Left lobe of liver (tissue), 2 donors: ENCODE measurements around the gene NECAB3. TPM values are rescaled to one million over a fixed set of nuclear protein-coding genes. Genes with fewer than 3 reads are reported as not detected.
"Not testable (repeated sequence)": the region's sequence is repeated elsewhere in the genome, so short reads cannot be mapped to it uniquely, and the experiment has no call there.

Experiments
- ATAC-seq: fragments of 200-7000 bp; cut with Tn5 transposase; one replicate; pipeline ENCODE4 v1.9.1; 2020; ENCODE audit warnings: mild to moderate bottlenecking, moderate library complexity
- DNase-seq: peaks from one replicate; pipeline ENCODE4 v3.0.0-alpha.2; 2020; ENCODE audit warnings: low spot score
- total RNA-seq: library from RNA; stranded (reverse); gene quantifications from one replicate; pipeline ENCODE4 v1.2.1, GENCODE V29; 2021
- donor health status: DM: no; HTN: no; CAD: no; lungs with moderate emphysema.
- donor health status: DM: no; HTN: yes; CAD: no.

NECAB3 gene
- total RNA-seq, 1 donor from 2014 or later: 19.9 TPM

DNA sequence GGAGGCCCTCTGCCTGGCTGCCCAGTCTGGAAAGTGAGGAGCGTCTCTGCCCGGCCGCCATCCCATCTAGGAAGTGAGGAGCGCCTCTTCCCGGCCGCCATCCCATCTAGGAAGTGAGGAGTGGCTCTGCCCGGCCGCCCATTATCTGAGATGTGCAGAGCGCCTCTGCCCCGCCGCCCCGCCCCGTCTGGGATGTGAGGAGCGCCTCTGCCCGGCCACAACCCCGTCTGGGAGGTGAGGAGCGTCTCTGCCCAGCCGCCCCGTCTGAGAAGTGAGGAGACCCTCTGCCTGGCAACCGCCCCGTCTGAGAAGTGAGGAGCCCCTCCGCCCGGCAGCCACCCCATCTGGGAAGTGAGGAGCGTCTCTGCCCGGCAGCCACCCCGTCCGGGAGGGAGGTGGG lies 24.7 kb upstream of the NECAB3 start:
- not testable (repeated sequence) for ATAC-seq, DNase-seq

DNA sequence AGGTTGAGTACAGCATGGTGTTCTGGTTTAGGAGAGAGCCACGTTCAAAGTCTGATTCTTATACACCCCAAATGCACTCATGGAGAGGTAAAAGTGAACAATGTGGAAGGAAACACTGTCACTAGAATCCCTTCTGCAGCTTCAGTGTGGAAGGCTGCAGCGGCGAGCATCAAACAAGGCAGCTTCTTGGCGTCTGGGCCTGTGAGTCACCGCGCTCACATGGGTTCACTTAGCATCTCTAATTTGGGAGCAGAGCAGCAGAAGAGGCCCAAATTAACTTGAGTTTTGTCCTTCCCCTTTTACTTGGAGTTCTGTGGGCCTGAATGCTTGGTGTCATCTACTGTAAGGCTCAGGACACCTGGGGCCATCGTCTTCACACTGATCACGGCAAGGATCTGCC lies 22.9 kb upstream of the NECAB3 start:
- ATAC-seq (no peak), DNase-seq (no peak)

DNA sequence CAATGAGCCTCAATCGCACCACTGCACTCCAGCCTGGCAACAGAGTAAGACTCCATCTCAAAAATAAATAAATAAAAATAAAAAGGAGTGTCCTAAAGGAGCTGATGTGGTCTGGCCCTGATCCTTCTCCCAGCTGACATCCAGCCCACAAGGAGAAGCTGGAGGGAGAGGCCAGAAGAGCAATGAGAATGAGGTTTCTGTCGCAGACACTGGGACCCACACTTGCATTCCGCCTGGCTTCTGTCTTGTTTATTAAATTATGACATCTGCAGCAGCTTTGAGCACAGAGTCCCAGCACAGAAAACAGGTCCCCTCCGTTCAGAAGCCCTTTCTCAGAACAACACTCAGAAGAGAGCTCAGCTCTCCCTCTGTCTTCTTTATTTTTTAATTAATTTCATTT lies 22.2 kb upstream of the NECAB3 start:
- ATAC-seq (no peak), DNase-seq (no peak)

DNA sequence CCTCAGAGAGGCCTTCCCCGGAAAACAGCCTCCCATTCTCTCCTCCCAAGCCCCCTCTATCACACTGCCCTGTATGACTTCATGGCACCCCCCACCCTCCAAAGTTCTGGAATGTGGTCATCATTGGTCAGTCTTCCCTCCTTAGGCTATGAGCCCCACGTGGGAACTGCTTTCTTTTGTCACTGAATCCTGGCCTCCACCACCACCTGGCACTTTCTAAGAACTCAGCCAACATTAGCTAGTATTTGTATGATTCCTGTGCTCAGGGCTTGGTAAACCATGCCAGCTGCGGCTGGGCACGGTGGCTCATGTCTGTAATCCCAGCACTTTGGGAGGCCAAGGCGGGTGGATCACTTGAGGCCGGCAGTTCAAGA lies 20.4 kb upstream of the NECAB3 start:
- no peak for ATAC-seq

DNA sequence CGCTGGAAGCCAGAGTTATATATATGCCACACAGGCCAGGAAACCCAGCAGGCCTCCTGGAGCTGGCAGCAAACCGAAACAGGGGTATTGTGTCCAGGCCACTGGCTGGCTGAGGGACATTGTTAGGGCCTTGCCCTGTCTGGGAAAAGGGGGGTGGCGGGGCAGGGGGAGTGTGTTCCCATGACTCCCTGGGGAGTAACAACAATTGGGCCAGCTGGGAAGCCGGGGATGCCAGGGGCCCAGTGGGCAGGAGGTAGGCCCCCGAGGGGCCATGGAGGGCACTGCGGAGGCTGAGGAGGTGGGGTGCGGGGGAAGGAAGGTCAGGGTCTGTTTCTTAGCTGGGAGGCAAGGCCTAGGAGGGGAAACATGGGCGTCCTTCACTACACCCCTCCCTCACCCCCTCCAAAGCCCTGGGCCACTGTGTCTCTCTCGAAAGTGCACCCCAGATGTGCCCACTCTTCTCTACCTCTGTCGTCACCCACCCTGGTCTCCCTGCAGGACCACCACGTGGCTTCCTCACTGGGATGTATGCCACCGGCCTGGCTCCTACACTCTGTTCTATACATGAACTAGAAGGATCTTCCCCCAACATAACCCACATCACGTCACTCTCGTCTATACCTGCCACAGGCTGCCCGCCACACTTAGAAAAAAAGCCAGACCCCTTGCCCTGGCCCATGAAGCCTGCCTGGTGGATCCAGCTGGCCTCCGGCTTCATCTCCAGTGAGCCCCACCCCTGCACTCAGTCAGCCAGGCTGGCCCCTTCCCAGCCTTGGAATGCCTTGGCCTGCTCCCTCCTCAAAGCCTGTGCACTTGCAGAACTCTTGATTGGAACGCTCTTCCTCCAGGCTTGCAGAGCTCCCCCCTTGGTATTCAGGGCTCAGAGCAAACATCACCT lies 19.8 kb upstream of the NECAB3 start:
- DNase-seq (no peak), ATAC-seq (no peak)

More for the DNA sequence above, 20.4 kb upstream of the NECAB3 start:
- DNase-seq: no peak

DNA sequence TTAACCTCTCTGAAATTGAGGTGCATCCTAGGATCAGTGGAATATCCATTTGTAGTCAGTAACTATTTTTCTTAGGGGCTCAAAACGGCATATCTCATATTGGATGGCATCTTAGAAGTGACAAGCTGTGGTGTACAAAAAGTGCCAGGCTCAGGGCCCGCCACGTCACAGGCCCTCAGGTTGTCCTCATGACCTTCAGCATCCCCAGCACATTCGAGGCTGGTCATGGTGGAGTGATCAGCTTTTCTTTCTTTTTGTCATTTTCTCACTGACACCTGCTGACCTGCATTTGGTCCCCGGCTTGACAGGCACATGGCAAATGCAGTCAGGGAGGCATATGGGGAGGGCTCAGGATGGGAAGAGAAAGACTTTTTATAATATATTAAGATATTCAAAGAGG lies 19.1 kb upstream of the NECAB3 start:
- ATAC-seq (no peak), DNase-seq (no peak)

DNA sequence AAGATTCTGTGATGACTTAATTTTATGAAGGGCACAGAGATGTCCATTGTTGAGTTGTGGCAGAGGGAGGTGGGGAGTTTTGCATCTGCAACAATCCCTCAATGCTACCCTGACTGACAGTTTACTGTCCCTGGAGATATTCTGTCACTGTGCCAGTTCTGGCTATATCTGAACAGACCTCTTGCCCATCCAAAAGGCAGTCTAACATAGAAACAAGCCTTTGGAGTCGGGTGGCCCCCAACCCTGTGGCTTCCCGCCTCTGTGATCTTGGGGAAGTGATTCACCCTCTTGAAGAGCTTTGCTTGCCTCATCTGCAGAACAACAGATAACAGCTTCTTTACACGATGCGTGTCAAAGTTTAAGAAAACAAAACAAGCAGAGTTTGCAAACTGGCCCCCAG lies 15.7 kb upstream of the NECAB3 start:
- ATAC-seq: no peak
- DNase-seq: no peak

DNA sequence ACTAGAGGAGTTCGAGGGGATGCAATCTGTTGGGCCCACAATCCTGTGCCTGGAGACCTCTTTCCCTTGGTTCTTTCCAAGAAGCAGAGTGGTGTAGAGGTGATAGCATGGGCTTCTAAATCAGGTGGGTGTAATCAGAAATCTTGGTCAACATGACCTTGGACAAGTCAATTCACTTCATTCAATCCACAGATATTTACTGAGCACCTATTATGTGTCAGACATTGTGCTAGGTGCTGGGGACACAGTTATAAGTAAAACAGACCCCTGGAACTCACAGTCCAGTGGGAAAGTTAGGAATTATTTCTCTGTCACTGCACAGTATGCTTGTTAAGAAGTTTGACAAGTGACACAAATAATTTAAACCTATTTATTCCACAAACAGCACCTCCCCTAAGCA lies 15.3 kb upstream of the NECAB3 start:
- ATAC-seq (no peak), DNase-seq (no peak)

DNA sequence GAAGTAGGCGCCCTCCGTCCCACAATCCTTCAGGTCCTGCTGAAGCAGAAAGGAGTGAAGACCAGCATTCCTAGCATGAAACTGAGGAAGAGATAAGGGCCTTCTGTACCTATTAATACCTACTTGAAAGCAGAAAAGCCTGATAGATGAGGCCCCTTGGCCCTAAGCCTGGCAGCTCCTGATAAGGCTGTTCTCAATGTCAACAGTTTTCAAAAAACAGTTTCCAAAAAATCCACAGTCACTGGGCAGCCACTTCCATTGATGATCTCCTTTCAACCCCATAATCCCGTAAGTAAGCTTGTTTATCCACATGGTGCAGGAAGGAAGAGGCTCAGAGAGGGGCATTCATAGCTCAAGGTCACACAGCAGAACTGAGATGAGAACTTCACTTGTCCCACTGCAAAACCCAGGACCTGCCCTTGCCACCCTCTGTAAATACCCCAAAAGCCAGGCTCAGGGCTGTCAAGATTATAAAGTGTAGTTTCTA lies 14.8 kb upstream of the NECAB3 start:
- no peak for ATAC-seq
- DNase-seq: no peak

DNA sequence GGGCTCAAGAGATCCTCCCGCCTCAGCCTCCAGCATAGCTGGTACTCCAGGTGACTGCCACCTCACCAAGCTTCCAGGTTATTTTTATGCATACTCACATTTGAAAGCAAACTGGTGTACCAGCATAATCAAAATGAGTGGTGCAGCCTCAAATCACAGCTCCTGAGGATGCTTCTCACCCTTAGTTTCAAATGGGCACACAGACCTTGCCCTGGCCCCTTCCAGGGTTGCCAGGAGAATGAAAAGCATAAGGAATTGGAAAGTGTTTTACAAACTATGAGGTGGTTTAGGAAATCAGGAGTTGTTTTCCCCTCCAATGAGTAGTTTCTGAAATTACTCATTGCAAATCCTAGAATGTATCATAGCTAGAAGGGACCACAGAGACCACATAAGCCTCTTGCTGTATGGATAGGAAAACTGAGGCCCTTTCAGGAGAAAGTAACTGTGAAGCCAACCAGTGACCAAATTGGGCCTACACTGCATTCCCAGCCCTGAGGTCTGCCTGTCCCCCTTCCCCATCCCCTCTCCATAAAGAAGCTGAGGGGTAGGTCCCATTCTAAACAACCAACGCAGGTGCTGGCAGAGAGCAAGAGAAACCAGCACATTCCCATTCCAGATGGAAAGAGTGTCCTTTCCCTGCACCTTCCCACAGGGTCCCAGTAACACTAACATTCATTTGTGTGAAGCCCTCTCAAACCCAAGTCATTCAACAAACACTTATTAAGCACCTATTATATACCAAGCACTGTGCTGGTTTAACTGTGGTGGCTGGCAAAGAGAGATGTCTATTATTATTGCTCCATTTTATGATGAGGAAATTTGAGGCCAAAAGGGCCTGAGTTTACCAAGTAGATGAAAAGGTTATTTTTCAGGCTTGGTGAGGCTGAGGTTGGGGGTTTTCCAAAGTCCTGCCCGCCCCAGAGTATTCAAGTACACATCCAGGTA lies 14.0 kb upstream of the NECAB3 start:
- ATAC-seq: no peak

DNA sequence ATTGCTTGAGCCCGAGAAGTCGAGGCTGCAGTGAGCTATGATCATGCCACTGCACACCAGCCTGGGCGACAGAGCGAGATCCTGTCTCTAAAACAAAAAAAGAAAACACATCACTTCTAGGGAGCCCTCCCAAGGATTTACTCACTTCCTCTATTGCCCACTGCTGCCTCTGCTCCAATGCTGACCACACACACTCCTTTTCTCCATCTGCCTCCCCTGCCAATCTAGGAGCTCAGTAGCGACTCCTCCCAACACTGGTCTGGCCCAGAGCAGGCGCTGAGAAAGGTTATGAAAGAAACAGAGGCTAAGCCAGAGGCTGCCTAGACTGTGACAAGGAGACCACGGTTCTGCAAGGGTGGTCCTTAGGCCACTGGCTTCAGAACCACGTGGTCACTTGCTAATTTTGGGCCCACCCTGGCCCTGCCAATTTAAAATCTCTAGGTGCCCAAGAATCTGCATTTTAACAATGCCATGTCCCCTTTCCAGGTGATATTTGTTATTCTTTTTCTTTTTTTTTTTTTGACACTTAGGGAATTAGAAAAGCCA lies 13.2 kb upstream of the NECAB3 start:
- no peak for ATAC-seq
- DNase-seq: no peak

More for the DNA sequence above, 14.0 kb upstream of the NECAB3 start:
- no peak for DNase-seq

DNA sequence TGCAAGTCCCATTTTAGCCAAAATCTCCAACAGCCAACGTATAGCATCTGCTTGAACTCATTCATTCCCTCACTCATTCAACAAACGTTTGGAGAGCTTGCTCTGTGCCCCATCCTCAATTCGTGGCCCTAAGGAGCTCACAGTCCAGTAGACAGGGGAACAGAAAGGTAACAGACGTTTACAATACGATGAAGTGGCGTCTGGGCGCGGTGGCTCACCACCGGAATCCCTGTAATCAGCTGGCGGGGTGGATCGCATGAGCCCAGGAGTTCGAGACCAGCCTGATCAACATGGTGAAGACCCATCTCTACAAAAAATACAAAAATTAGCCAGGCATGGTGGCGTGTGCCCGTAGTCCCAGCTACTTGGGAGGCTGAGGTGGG lies 12.7 kb upstream of the NECAB3 start:
- ATAC-seq (no peak), DNase-seq (no peak)

DNA sequence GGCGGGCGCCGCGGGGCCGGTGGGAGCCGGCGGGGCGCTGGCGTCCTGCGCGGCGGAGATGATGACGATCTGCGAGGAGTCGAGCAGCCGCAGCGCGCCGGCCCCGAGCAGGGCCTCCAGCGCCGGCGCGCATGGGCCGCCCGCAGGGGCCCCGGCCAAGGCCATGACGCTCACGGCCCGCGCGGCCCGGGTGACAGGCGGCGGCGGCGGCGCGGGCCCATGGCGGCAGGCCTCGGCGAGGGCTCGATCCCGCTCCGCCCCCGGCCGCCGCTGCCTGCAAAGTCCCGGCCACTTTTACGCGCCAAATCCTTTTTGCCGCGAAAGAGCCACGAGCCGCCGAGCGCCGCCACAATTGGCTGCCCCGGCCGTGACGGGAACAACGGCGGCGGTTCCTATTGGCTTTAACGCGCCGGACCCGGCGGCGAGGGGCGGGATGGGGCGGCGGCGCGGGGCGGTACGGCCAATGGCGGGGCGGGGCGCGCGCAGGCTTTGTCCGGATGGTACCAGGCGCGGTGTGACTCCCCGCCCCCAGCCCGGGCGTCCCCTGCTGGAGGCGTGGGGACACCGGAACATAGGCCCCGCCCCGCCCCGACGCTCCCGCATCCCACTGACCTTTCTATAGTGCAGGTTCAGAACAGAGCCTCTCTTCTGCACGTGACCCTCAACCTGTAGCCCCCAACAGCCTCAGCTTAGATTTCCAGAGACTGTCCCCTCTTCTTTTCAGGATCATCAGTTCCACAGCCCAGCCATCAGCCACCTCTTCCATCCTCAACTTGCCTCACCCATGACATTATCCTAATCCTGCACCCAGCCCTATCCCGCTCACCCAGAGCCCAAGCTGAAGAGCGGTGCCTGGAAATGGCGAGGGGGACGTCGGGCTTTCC lies 12.1 kb upstream of the NECAB3 start, which contains the start of gene E2F1:
TSS of gene E2F1 (minus strand) at position 286 of the 884 bp plus-strand sequence. CDS start at position 165, 121 bp downstream.
- ATAC-seq: peak; percentile 99
- peak; percentile 96 for DNase-seq

DNA sequence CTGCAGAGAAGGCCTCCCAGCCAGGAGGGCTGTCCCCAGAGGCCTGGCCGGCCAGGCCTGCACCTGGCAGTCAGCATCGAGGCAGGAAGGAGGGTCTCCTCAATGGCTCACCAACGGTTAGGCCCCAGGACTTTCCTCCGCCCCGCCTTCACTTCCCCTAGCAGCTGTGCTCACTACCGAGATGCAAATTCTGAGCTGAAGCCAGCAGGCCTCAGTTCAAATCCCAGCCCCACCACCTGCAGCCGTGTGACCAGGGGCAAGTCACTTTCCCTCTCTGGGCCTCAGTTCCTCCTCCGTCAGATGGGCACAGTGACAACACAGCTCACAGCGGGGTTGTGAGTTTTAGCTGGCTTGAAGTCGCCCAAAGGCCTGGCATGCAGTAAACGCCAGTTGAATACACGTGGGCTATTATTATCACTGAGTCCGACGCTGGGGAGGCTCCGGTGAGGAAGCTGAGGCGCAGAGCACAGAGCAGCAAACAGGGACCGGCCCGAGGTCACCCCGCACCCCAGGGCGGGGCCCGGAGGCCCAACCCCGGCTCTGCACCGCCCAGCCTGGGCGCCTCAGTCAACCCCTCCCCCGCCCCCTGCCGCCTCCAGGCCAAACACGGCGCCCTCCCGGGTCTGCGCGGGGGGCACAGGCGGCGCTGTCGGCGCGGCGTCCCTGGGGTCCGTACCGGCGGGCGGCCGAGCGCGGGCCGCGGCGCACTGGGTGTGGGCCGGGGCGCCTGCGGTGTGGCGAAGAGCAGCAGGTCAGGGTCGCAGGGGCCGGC lies 11.3 kb upstream of the NECAB3 start:
- ATAC-seq (no peak), DNase-seq (no peak)

DNA sequence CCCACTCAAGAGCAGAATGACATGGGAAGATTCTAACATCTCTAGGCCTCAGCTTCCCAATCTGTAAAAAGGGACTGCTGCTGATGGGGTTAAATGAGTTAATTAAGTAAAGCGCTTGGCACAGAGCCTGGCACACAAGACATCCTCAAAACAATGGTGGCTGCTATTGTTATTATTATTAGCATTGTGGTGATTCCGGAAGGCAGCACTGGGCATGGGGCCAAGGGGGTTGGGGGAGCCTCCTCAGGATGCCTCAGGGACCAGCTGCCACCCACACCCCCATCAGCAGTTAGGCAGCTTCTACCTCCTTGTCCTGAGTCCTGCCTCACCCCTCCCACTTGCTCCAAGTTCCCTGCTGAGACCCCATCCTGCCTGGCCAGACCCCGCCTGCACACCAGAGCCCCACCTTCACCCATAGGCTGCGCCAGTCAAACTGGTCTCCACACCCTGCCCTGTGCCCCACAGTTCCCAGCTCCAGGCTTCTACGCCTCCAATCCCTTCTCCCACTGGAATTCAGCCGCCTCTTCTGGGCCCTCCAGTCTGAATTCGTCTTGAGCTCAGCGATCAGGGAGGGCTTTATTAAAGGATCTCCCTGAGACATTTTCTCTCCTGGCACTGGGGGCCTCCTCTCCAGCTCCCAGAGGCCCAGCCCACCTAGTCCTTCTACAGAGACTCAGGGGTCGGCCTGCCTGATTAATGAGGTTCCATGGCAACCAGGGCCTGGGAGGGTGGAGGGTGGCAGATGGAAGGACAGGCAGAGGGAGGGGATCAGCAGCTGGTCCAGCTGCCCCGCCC lies 10.5 kb upstream of the NECAB3 start:
- ATAC-seq (no peak), DNase-seq (no peak)

DNA sequence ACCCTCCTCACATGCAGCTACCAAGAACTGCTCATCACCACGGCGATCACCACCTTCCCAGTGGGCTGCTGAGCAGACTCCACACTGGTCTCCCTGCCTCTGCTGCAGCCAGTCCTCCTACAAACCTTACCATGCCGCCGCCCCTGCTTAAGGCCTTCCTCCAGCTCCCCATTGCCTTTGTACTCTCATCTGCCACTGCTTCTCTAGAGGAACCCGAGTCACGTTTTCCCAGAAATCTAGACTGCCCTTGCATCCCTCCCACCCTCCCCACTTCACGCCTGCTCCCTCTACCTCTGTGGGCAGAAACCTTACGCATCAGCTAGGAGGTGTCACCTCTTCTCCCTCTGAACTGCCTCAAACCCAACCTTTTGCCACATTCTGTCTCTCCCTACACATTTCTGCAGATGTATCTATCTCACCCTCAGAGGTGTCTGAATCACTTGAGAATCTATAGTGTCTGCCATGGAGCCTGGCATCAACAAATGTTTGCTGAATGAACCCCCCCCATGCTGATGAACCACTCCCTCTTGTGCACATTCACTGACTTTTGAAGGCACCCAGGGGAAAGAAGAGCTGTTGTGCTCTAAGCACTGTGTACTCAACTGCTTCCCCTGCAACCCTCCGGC lies 7.6 kb upstream of the NECAB3 start:
- ATAC-seq (no peak), DNase-seq (no peak)

DNA sequence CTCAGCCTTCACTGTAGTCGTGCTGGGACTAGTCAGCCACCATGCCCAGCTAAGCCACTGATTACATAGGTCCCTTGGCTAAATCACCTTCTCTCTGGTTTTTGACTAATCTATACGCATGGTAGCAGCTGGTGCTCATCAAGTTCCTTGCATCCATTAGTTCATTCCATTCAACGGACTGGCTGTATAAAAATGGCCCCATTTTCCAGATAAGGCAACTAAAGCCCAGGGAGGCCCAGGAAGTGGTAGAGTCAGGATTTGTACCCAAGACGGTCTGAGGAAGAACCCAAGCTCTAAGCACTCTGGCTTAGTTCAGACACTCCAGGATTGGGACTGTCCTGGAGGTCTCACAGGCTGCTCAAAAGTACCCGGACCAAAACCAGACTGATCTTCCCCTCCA lies 7.1 kb upstream of the NECAB3 start:
- ATAC-seq: no peak
- no peak for DNase-seq

DNA sequence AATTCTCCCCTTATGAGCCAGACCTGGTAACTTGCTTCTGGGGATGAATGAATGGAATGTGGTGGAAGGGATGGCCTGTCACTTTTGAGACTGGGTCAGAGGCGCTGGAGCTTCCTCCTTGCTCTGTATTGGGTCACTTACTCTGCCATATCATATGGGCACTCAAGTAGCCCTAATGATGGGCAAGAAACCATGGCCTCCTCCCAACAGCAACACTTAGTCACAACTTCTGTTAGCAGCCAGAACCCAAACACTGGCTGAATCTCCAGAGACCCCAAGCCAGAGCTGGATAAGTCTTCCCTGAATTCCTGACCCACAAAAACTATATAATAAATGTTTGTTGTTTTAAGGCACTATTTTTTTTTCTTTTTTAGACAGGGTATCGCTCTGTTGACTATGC lies 6.5 kb upstream of the NECAB3 start:
- DNase-seq (no peak), ATAC-seq (no peak)
